ENCODE measurements around the gene CCDC30. TPM values are rescaled to one million over a fixed set of nuclear protein-coding genes. Genes with fewer than 3 reads are reported as not detected.

The CCDC30 gene
- polyA plus RNA-seq, 3 donors: 0.95 to 1.5 (median 1.2) TPM

- intact Hi-C loops (cut with micrococcal nuclease): no loop called here
- Mint-ChIP-seq H3K4me3 (no peak overlapping the region), H3K27ac (peak overlapping the region in 2 of 7 donors; percentile 6 to 23), H3K27me3 (ENCODE audit: low read depth in 3 of 3) (no peaks in the 10 kb centered on the region), H3K36me3 (peaks cover 31 to 35% of the 10 kb centered on the region in 2 donors), H3K9me3 (no peaks in the 10 kb centered on the region), H3K4me1 (peaks cover 16% of the 10 kb centered on the region)
- Histone ChIP-seq H3K27me3 (ENCODE audit: control insufficient read depth in 2 of 2, insufficient read depth in 2 of 2, low read length in 2 of 2) (no peaks in the 10 kb centered on the region), H3K9ac (ENCODE audit: insufficient read depth, low read length, poor library complexity, severe bottlenecking) (no peak overlapping the region), H4K20me1 (ENCODE audit: insufficient read depth, low read length) (no peaks in the 10 kb centered on the region), H2AFZ (ENCODE audit: insufficient read depth, low read depth, low read length, poor library complexity, severe bottlenecking) (no peak overlapping the region), H3K27ac (ENCODE audit: low read depth in 1 of 2, low read length in 2 of 2) (no peak overlapping the region), H3K36me3 (replicated peaks in 1 of 2; ENCODE audit: control insufficient read depth in 1 of 2, insufficient read depth in 2 of 2, low read length in 2 of 2) (peaks cover 11 to 53% of the 10 kb centered on the region in 2 donors), H3K79me2 (ENCODE audit: insufficient read depth, low read length) (peaks cover 7% of the 10 kb centered on the region), H3K4me1 (ENCODE audit: control insufficient read depth in 1 of 2, insufficient read depth in 2 of 2, low read length in 2 of 2) (peaks cover 12 to 14% of the 10 kb centered on the region in 2 donors), H3K4me2 (replicated peaks; ENCODE audit: extremely low read depth, low read length, poor library complexity, severe bottlenecking) (no peak overlapping the region), H3K4me3 (replicated peaks in 1 of 3; ENCODE audit: low read depth in 2 of 3, low read length in 3 of 3) (no peak overlapping the region), H3K9me3 (replicated peaks in 1 of 2; ENCODE audit: control insufficient read depth in 1 of 2, insufficient read depth in 1 of 2, low read length in 2 of 2) (no peaks in the 10 kb centered on the region)
- WGBS (ENCODE audit: insufficient coverage): no CpG with 5 or more reads among the region's 3 CpGs
- no peak for DNase-seq
- TF ChIP-seq CTCF (IDR thresholded peaks at IDR 0.05): no peak
Measured at GRCh38 chr1:42676534-42677087, 213.5 kb downstream of the CCDC30 start.

- TF ChIP-seq CTCF (IDR thresholded peaks at IDR 0.05): no peak
- no peak overlapping the region for H3K9ac ChIP-seq (ENCODE audit: insufficient read depth, low read length, poor library complexity, severe bottlenecking)
- H3K27ac Mint-ChIP-seq: no peak overlapping the region
- H4K20me1 ChIP-seq (ENCODE audit: insufficient read depth, low read length): peaks cover 15% of the 10 kb centered on the region
- H3K4me1 Mint-ChIP-seq: peaks cover 30% of the 10 kb centered on the region
- H2AFZ ChIP-seq (ENCODE audit: insufficient read depth, low read depth, low read length, poor library complexity, severe bottlenecking): no peak overlapping the region
- H3K4me3 Mint-ChIP-seq: no peak overlapping the region
- peaks cover 27 to 29% of the 10 kb centered on the region in 2 donors for H3K4me1 ChIP-seq (ENCODE audit: control insufficient read depth in 1 of 2, insufficient read depth in 2 of 2, low read length in 2 of 2)
- H3K27ac ChIP-seq (ENCODE audit: low read depth in 1 of 2, low read length in 2 of 2): no peak overlapping the region
- no peak overlapping the region for H3K4me3 ChIP-seq (replicated peaks in 1 of 3; ENCODE audit: low read depth in 2 of 3, low read length in 3 of 3)
- no peaks in the 10 kb centered on the region for H3K9me3 ChIP-seq (replicated peaks in 1 of 2; ENCODE audit: control insufficient read depth in 1 of 2, insufficient read depth in 1 of 2, low read length in 2 of 2)
- no peaks in the 10 kb centered on the region for H3K9me3 Mint-ChIP-seq
- H3K79me2 ChIP-seq (ENCODE audit: insufficient read depth, low read length): peaks cover 26% of the 10 kb centered on the region
- no peak for DNase-seq
- peaks cover 13 to 34% of the 10 kb centered on the region in 2 donors for H3K36me3 ChIP-seq (replicated peaks in 1 of 2; ENCODE audit: control insufficient read depth in 1 of 2, insufficient read depth in 2 of 2, low read length in 2 of 2)
- H3K27me3 Mint-ChIP-seq (ENCODE audit: low read depth in 3 of 3): no peaks in the 10 kb centered on the region
- no peak overlapping the region for H3K4me2 ChIP-seq (replicated peaks; ENCODE audit: extremely low read depth, low read length, poor library complexity, severe bottlenecking)
- H3K36me3 Mint-ChIP-seq: peaks cover 28 to 33% of the 10 kb centered on the region in 2 donors
- intact Hi-C loops (cut with micrococcal nuclease): no loop called here
- WGBS (ENCODE audit: insufficient coverage): 80% methylated on average over 3 of the region's 10 CpGs
- no peaks in the 10 kb centered on the region for H3K27me3 ChIP-seq (ENCODE audit: control insufficient read depth in 2 of 2, insufficient read depth in 2 of 2, low read length in 2 of 2)
Measured at GRCh38 chr1:42679364-42679983, 216.4 kb downstream of the CCDC30 start.
